Esophagus mucosa (tissue), 1 donor: ENCODE results near the gene TBL1XR1. TPM values are rescaled to one million over a fixed set of nuclear protein-coding genes. Genes with fewer than 3 reads are reported as not detected.
A peak's percentile ranks its signal among the peaks of the same experiment; 100 is the strongest.

Source experiments
- ATAC-seq: fragments of 200-7000 bp; cut with Tn5 transposase; one replicate; pipeline ENCODE4 v1.9.1; 2020
- total RNA-seq: library from RNA; stranded (reverse); gene quantifications from one replicate; pipeline ENCODE4 v1.2.4, GENCODE V29; 2023
- donor health status: DM: yes; HTN: yes; CAD: no.

Gene TBL1XR1
- total RNA-seq, 1 donor from 2014 or later = 123 TPM

DNA sequence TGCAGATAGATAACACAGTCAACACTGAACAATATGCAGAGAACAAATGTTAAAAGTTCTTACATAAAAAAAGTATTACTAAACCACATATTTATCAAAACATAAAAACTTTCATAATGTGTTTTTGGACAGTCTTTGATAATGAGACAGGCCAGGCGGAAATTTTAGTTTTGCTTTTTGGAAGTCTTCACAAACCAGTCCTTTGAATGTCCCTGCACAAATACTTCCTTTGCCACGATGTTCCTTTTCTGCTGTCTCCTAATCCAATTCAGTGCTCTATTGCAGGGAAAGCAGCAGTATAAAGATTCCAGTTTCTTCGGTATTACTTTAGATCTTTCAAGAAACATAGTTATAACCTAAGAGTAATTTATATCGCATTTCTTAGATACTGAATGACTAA is 135.9 kb downstream of the TBL1XR1 start:
- no peak for ATAC-seq

DNA sequence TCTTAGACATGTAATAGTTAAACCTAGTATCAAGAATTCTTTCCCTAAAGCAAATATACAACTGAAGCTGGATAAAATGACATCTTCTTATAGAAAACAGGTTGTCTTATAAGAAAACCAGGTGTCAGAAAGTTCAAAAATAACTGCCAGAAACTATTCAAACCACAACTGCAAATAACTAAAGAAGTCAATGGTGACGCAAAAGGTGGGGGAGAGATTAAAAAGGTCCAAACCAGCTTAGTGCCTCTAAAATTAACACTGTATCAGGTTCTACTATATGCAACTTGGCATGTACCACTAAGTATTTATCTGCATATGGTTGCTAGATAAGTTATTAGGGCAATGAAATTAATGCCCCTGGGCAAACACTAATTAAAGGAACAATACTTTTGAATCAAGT is 136.8 kb downstream of the TBL1XR1 start:
- ATAC-seq = no peak

DNA sequence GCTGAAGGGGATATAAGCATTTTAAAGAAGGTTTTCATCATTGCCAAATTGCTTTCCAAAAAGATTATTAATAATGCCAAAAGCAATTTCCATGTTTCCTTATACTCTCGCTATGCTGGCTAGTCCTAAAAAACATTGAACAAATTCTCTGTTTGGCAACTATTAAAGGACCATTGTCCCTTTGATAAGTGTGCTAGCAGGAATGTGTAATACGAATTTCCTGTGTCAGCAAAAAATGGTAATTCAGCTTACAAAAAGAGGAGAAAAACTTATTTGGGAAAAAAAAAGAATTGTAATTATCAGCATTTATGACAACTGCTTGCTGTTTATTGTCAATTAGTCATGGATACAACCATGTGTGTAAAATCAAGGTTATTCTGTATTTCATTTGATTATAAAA is 138.6 kb downstream of the TBL1XR1 start:
- no peak for ATAC-seq

DNA sequence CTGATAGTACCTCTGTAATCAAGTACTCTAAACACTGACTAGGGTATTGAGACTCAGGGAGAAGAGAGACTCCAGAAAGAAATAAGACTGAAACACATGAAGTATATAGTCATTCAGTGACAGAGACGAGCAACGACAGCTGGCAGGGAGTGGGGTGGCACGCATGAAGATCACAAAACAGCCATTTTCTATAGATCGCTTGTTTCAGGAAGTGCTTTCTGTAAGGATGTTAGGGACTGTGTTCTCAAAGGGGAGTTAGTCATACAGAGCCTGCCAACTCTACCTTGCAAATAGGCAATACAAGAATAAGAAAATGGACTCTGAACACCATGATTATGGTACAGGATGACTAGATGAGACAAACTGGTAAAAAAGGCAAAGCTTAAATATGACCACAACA is 139.5 kb downstream of the TBL1XR1 start:
- ATAC-seq = peak; percentile 37

DNA sequence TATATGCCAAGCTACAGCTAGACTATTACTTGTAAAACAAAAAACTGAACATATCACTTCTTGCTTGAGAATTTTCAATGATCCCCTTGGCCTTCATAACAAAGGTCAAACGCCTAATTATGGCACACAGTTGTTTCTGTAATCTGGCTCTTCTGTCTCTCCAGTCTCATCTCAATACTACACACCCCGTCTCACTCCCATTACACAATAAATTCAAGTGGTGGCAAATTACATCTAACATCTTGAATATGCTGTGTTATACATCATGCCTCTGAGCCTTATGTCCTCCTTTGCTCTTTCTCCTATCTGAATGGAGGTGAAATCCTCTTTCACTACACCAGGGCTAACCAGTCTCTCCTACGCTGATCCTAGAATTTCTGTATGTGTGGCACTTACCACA is 140.4 kb downstream of the TBL1XR1 start:
- ATAC-seq = no peak

DNA sequence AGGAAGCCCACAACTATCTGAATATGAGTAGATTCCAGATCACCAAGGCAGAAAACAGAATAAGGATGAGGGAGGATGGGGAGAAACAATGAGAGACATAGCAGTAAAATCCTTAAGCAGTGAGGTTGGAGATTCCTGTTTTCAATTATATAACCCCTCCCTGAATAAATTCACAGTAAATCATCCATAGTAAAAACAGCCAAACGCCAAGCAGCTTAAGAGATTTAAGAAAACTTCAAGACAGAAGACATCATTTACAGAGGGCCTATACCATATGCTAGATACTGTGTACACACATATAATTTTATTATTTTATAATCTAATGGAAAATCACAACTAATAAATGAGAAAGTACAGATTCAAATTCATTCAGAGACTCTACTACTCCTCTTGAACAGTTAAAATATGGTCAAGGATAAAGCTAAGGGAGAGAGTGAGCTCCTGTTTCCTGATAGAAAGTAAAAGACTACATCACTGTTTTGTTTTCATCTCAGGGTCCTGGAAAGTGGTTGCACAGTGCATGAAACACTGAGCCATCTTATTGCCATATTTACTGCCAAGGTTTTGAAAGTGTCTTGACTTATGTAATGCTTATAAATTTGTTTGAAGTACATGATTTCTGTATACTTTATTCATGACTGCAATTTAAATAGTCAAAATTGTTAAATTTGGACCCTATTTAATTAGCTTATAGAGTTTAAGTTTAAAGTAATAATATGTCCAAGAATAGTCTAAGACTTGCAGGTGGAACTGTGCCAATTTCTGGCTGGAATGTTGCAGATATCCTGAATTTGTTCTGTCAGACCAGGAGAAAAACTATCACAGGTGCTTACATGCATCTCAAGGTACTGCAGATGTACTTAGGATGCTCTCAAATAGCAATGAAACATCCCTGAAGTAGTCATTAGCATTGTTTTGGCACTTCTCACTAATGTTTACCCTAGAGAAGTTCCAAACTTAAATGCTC is 141.4 kb downstream of the TBL1XR1 start:
- ATAC-seq = no peak

DNA sequence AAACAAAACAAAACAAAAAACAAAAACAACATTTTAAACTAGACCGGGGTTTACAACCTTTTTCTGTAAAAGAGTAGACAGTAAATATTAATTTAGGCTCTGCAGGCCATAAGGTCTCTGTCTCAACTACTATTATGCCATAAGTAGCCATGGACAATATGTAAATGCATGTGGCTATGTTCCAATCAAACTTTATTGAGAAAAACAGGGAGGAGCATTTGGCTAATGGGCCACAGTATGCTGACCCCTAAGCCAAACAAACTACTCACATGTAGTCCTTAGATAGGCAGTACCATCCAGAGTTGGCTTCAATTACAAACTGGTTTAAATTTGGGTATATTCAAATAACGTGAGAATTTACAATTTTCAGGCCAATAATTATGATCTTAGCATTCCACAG is 144.2 kb downstream of the TBL1XR1 start:
- ATAC-seq = no peak

DNA sequence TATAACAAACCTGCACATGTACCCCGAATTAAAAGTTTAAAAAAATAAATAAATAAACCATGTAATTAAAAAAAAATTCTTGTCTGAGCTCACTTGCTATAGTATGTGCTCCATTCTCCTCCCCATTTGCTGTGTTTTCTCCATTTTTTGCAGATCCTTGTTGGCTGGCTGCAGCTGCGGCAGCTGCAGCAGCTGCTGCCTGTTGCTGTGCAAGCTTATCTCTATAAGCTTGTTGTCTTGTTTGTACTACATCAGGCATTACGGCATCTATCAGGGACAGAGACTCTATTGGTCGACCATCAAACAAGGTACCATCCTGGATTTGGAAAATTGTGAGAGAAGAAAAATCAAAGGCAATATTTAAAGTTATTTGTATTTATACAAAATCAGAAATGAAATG is 145.9 kb downstream of the TBL1XR1 start:
- ATAC-seq = no peak

DNA sequence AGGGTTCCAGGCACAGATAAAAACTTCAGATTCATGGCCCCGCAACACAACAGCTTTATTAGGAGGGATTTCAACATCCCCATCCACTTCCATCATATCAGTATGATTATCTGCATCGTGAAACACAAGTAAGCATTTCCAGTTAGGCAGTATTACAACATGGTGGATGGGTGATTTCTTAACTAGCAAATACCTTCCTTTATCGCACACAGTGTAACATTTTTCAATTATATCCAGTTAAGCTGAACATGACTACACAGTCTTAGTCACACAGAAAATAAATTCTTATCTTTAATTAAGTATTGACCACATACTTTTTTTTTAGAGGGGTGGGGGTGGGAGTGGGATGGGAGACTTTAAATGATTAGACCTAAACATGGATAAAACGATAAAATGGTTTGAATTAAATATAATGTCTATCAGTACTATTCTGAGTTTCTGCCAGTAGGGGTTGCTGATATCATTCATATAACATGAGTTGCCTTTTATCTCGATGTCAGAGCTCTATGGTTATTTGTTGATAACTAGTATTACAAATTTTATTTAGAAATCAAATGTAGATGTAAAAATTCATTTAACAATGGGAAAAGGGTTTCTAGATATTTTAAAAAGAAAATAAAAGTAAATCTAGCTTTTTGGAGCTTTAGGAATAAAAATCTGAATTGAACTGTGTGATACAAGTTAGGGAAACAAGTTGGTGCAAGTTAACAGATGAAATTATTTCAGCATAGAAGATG is 146.6 kb downstream of the TBL1XR1 start:
- peak; percentile 53 for ATAC-seq

DNA sequence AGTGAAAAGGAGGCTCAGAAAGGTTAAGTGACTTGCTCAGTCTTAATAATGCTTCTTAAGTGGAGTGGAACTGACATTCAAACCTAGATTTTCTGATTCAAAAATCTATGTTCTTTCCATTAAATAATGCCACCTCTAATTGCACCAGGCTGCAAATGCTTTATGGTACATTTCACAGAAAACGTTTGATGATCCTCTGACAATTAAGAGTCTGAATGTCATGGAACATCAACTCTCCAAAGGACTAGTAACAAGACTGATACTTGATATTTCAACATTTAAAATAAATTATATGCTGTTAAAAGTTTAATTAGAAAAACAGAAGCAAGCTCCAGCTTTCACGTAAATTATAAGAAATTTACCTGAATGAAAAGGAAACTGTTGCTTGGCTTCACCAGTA is 151.5 kb downstream of the TBL1XR1 start:
- ATAC-seq = no peak

DNA sequence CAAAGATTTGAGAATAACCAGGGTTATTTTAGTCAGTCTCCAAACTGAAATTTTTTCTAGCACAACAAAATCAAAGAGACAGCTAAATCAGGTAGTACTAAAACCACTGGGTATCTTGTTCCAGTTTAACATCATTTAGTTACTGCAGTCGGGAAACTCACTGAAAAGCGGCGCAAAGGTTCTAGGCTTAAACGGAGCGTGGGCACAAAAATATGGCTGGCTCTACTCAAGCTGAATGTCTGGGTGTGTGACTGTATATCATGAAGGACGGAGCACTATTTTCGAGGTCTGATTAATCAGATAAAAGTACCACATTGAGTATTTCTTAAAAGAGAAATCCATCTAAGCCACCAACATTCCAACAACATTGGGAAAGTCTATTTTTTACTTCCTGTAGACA is 152.1 kb downstream of the TBL1XR1 start:
- ATAC-seq = no peak

DNA sequence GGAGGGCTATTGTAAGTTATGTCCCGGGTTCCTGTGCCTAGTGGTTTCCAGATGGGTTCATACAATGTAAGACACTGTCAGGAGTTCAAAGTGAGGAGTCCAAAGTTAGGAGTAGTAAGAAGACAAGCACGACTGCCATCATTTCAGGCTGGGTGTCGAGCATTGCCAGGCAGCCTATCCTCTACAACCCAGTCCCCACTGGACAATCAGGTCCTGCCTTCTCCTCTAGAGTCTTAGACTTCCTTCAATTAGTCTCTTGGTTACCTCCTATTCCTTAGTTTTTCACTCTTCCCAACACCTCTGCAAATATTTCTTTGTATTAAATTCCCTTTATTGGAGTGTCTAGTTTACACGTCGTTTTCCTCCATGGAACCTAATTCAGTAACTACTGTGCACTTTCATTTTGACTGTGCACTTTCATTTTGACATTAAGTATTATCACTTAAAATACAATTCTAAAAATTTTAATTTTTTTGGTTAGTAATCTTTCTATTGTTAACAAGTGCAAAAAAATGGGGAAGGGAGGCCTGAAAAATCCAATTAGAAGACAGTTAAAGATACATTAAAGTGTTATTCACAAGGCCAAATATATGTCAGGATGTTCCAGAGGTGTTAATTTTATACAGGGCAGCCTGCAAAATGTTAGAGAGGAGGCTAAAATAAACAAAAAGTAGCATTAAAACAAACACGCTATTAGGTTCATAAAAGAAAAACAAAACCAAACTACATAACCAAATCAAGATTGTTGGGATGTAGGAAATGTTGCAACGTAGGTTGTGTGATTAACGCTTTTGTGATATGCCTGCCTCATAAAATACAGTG is 155.3 kb downstream of the TBL1XR1 start:
- ATAC-seq = no peak

DNA sequence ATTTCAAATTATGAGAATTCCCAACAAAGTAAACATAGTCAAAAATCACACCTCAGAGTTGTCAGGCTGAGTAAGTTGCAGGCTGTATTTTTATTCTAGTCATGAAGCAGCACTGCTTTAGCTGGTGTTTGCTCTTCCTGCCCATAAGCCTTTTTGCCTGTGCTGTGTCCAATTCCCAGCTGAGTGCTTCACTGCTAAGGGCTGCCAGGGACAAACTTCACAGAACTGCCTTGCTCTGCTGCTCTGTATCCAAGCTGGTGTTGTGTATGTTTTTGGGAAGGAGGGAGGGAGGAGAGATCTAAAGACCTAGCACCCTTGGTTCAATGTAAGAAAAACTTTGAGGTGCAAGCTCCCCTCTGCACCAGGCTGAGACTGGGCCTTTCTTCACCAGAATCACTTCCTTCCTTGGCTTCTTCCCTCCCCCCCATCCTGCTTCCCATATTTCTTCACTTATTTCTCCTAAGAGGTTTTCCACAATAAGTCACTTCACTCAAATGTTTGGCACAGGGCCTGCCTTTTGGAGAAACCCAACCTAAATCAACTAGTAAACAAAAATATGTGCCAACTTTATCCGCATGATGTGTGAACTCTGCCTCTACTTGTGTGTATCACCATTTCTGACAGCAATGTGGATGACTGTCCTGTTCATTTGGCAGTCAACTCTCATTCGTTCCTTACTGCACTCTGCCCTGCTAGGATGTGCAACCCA is 156.1 kb downstream of the TBL1XR1 start:
- peak; percentile 43 for ATAC-seq

DNA sequence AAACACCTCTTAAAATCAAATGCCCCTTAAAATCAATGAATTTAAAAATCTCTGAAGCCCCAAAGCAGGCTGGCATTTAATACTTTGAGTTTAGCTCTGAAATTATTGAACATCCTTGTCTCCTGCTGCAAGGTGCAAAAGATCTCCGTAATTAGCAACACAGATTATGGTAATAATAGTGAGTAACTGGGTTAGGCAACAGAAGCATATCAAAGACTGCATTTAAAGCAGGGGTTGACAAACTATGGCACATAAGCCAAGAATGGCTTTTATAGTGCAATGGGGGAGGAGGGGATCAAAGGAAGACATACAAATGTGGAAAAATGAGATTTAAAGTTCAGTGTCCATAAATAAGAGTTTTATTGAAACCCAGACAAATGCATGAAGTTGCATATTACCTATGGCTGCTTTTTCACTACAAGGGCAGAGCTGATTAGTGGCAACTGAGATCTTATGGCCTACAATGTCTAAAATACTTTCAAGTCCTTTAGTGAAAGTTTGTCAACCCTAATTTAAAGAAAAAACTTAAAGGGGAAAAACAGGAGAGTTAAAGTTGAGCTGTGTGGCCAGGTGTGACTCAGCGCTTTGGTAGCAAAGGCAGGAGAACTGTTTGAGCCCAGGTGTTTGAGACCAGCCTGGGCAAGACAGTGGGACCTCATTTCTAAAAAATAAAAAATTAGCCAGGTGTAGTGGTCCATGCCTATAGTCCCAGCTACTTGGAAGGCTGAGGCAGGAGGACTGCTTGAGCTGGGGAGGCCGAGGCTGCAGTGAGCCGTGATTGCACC is 157.6 kb downstream of the TBL1XR1 start:
- ATAC-seq = peak; percentile 29

DNA sequence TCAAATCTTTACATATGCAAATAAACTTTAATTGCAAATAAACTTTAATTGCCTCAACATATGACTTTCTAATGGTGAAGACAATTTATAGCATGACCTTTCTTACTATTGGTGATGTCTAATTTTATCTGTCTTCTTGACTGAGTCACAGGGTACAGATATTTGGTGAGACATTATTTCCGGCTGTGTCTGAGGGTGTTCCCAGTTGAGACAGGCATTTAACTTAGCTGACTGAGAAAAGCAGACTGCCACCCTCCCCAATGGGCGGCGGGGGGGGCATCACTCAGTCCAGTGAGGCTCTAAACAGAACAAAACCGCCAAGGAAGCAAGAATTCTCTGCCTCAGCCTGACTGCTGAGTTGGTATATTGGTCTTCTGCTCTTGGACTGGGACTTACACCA is 160.0 kb downstream of the TBL1XR1 start:
- no peak for ATAC-seq

DNA sequence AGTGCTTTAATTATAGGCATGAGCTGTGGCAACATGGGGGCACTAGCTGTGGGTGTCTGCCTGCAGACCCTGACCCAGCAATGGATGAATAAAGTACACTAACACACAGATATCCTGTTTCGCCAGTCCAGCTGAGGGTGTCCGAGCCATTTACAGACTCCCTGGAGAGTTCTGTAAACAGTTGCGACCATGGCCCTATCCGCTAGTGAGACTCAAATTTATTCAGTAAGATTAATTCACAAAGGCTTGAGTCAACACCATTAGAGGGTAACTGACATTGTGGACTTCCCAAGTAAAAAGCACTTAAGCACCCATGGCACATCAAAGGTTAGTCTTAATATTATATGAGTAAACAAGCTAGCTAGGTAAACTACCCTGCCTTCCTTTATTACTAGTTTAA is 161.6 kb downstream of the TBL1XR1 start:
- ATAC-seq = no peak

DNA sequence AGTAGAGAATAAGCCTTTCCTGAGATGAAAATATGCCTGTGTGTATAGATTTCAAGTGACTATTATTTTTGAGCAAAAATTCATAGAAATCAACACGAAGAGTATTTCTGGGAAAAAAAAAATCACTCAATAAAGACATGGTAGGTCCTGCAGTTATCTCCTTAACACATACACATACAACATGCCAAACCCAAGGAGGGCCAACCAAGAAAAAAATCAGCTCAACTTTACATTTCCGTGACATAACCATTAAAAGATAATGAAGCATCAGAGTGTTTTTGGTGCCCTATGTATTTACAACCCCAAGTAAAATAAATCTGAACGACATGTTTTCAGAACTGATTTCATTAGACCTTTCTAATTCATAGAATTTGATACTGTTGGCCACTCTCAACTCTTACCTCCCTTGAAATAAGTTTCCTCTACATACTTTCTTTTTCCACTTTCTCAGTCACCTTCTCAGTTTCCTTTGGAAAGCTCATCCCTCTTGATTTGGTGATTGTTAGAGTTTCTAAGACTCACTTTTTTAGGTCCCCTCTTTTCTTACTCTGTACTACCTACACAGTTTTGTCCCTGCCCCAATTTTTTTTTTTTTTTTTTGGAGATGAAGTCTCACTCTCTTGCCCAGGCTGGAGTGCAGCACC is 162.3 kb downstream of the TBL1XR1 start:
- ATAC-seq = no peak

DNA sequence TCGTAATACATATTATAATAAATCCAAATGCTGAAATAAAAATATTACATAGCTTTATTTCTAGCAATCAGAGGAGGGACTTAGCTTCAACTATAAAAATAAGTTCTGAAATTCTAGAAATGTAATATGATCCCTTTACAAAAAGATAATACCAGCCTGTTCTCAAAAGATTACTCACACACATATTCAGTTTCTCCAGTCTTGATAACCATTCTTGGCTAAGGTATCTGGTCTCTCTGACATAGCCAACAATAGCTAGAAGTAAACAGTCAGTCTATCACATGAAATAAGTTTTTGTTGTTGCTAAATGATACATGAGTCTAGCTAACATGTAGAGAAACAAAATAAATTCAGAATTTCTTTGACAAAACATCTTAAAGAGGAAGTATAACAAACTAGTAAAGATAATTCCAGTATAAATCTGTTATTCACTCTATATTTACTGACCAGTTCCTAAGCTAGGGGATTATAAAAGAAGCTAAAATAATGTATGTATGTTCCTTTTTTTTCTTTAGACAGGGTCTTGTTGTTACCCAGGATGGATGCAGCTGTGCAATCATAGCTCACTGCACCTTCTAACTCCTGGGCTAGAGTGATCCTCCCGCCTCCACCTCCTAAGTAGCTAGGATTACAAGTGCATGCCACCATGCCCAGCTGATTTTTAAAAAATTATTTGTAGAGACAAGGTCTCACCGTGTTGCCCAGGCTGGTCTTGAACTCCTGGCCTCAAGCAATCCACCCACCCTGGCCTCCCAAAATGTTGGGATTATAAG is 170.6 kb downstream of the TBL1XR1 start:
- no peak for ATAC-seq

DNA sequence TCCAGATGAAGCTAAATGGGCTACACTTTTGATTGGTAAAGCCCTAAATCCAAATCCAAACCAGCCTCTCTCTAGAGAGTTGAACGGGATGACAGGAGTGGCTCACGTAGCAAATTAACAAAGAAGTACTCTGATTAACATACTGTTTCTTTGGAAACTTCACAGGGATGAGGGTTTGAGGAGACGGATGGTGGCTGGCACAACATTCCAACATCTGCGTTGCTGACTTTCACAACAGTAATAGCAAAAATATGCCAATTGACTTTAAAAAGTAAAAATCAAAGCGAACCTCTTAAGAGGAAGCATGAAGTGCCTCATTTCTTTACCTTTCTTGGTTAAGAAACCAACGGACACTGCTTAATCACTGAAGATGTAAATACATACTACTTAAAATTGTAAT is 181.4 kb downstream of the TBL1XR1 start:
- ATAC-seq = no peak

DNA sequence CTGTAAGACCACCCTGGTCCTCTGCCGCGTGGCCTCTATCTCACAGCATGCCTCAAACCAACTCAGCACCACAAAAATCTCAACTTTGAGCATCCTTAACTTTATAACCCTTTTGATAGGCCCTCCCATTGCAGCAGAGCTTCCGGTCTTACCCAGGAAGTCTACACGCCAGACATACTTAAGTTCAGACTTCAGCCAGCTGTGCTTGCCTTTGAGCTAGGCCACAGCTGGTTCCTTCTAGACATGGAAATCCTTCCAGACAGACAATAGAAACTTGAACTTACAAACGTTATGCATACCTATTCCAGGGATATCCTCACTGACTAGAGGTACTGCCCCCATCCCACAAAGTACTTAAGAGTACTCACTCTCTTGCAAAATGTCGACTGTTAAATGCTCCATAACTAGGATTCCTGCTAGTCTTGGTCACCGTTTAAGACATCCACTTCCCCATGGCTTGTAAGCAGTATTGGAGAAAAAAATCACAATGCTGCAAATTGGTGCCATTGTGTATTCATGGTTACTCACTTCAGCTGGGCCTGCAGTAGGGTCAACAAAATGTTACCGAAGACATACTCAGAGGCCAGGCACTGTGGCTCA is 183.5 kb downstream of the TBL1XR1 start:
- ATAC-seq = no peak
